ENCODE measurements around the gene NAA40.

The NAA40 gene

GRCh38 chr11:63922673-63923192 lies 16.1 kb upstream of the NAA40 start:
- Histone ChIP-seq H3K27ac (0 out of 2 replicates have a peak overlapping the region, but pooled peaks have one; percentile 13), H3K27me3 (ENCODE audit: insufficient read depth, low read depth, severe bottlenecking) (no peaks in the 10 kb centered on the region), H3K4me3 (ENCODE audit: low read depth, low read length) (no peak overlapping the region), H3K9me3 (ENCODE audit: severe bottlenecking) (no peaks in the 10 kb centered on the region), H3K36me3 (no peaks in the 10 kb centered on the region)
- no peak for TF ChIP-seq CTCF (IDR thresholded peaks at IDR 0.05; ENCODE audit: low read depth, low read length)
- DNase-seq, result no peak

- DNase-seq, result no peak
- no peak overlapping the region for H3K4me3 ChIP-seq (ENCODE audit: low read depth, low read length)
- no peaks in the 10 kb centered on the region for H3K36me3 ChIP-seq
- H3K9me3 ChIP-seq (ENCODE audit: severe bottlenecking), result no peaks in the 10 kb centered on the region
- H3K27me3 ChIP-seq (ENCODE audit: insufficient read depth, low read depth, severe bottlenecking), result no peaks in the 10 kb centered on the region
- no peak for TF ChIP-seq CTCF (IDR thresholded peaks at IDR 0.05; ENCODE audit: low read depth, low read length)
- H3K27ac ChIP-seq, result no peak overlapping the region
Observed at GRCh38 chr11:63923319-63923718, 15.5 kb upstream of the NAA40 start.

DNA sequence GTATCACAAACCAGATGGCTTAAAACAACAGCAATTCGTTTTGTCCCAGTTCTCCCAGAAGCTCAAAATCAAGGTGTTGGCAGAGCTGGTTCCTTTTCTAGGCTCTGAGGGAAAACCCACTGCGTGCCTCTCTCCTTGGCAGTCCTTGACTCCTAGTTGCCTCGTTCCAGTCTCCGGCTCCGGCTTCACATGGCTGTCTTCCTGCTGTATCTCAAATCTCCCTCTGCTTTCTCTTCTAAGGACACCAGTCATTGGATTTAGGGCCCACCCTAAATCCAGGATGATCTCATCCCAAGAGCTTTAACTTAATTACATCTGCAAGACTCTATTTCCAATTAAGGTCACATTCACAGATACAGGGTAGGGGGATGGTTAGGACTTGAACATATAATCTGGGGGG lies 9.2 kb upstream of the NAA40 start:
- no peak for TF ChIP-seq CTCF (IDR thresholded peaks at IDR 0.05; ENCODE audit: low read depth, low read length)
- no peaks in the 10 kb centered on the region for H3K36me3 ChIP-seq
- peak overlapping the region; percentile 78 for H3K27ac ChIP-seq
- H3K4me3 ChIP-seq (ENCODE audit: low read depth, low read length), result peak overlapping the region; percentile 30
- peak; percentile 69 for DNase-seq
- H3K27me3 ChIP-seq (ENCODE audit: insufficient read depth, low read depth, severe bottlenecking), result no peaks in the 10 kb centered on the region
- peaks cover 2% of the 10 kb centered on the region for H3K9me3 ChIP-seq (ENCODE audit: severe bottlenecking)

DNA sequence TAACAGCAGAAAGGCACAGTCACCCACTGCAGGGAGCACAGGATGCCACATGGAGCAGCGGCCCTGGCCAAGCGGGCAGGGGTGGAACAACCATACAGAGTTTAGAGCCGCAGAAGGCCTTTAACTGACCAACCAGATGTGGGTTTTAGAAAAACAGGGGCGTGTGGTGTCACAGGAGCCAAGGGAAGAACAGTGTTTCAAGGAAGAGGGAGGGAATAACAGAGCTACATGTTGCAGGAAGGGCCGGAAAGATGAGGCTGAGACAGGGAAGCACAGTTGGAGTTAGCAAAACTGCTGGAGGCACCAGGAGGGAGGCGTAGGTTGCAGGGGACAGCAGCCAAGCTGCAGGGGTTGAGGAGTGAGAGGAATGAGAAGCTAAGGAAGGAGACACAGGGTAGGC lies 7.8 kb upstream of the NAA40 start:
- no peaks in the 10 kb centered on the region for H3K36me3 ChIP-seq

GRCh38 chr11:63931876-63932275 lies 6.9 kb upstream of the NAA40 start:
- DNase-seq, result no peak
- no peak for TF ChIP-seq CTCF (IDR thresholded peaks at IDR 0.05; ENCODE audit: low read depth, low read length)
- Histone ChIP-seq H3K9me3 (ENCODE audit: severe bottlenecking) (peaks cover 2% of the 10 kb centered on the region), H3K27ac (no peak overlapping the region), H3K4me3 (ENCODE audit: low read depth, low read length) (no peak overlapping the region), H3K36me3 (no peaks in the 10 kb centered on the region), H3K27me3 (ENCODE audit: insufficient read depth, low read depth, severe bottlenecking) (no peaks in the 10 kb centered on the region)

More for the DNA sequence above, 7.8 kb upstream of the NAA40 start:
- Histone ChIP-seq H3K9me3 (ENCODE audit: severe bottlenecking) (peaks cover 2% of the 10 kb centered on the region), H3K27ac (no peak overlapping the region), H3K4me3 (ENCODE audit: low read depth, low read length) (no peak overlapping the region), H3K27me3 (ENCODE audit: insufficient read depth, low read depth, severe bottlenecking) (no peaks in the 10 kb centered on the region)
- DNase-seq, result no peak
- no peak for TF ChIP-seq CTCF (IDR thresholded peaks at IDR 0.05; ENCODE audit: low read depth, low read length)

DNA sequence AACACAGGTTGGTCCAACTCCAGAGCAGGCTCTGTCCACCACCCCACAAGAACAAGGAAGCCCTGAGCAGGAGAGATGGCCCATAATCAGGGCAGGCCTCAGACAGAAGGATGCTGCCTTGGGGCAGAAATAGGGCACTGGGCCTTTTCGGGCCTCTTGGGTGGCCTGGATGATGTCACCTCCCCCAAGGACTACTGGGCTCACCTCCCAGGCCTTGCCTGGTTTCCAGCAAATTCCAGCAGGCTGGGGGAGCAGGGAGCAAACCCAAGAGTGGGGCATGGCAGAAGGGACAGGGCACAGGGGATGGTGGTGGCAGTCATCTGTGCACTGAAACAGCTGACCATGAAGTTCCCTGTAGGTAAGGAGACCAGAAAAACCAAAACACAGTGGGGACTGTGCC lies 5.3 kb upstream of the NAA40 start:
- Histone ChIP-seq H3K9me3 (ENCODE audit: severe bottlenecking) (peaks cover 2% of the 10 kb centered on the region), H3K27ac (no peak overlapping the region), H3K36me3 (no peaks in the 10 kb centered on the region), H3K27me3 (ENCODE audit: insufficient read depth, low read depth, severe bottlenecking) (no peaks in the 10 kb centered on the region), H3K4me3 (ENCODE audit: low read depth, low read length) (no peak overlapping the region)
- TF ChIP-seq CTCF (IDR thresholded peaks at IDR 0.05; ENCODE audit: low read depth, low read length), result no peak
- DNase-seq, result no peak

Measured in WERI-Rb-1 (cell line).